Gastroesophageal sphincter (tissue), 3 donors: Measurements from ENCODE around the gene C10orf71.

ENCODE experiments used
- CTCF ChIP-seq, 4 experiments: fragments of 200-600 bp in 2 of 4; fragments of 450-650 bp in 2 of 4; sonication (generic) in 1 of 4; IDR thresholded peaks; one replicate each; pipeline ENCODE4 v1.5.1; 2017 to 2019; ENCODE audit warnings: antibody characterized with exemption in 4 of 4, mild to moderate bottlenecking in 2 of 4, moderate library complexity in 2 of 4
- POLR2AphosphoS5 ChIP-seq: sonication (generic); formaldehyde crosslinking; IDR thresholded peaks from one replicate; pipeline ENCODE4 v1.6.1; 2017; ENCODE audit warnings: antibody characterized with exemption

GRCh38 chr10:49299816-49300139, 808 bp downstream of the C10orf71 start:
- TF ChIP-seq CTCF (IDR thresholded peaks at IDR 0.05): no peak
- TF ChIP-seq POLR2AphosphoS5: no peak
